Subcutaneous abdominal adipose tissue (tissue), 5 donors: ENCODE measurements around the gene PTPRD.

Experiments used
- H3K27ac ChIP-seq: one replicate; pipeline ENCODE4 v1.7.0; 2013; ENCODE audit warnings: low read depth, mild to moderate bottlenecking, inconsistent platforms, low read length, moderate library complexity
- H3K27me3 ChIP-seq, 5 donors: one replicate each; pipeline ENCODE4 v1.7.0; 2013; ENCODE audit warnings: low read length in 5 of 5, inconsistent platforms in 1 of 5; ENCODE audit not compliant: control insufficient read depth in 5 of 5, insufficient read depth in 4 of 5
- H3K36me3 ChIP-seq, 5 donors: one replicate each; pipeline ENCODE4 v1.7.0; 2013; ENCODE audit warnings: low read length in 5 of 5; ENCODE audit not compliant: control insufficient read depth in 5 of 5, insufficient read depth in 5 of 5
- H3K4me1 ChIP-seq, 5 donors: one replicate each; pipeline ENCODE4 v1.7.0; 2013; ENCODE audit warnings: low read length in 5 of 5, mild to moderate bottlenecking in 3 of 5, moderate library complexity in 1 of 5; ENCODE audit not compliant: control insufficient read depth in 5 of 5, insufficient read depth in 5 of 5
- H3K4me3 ChIP-seq, 5 donors: one replicate each; pipeline ENCODE4 v1.7.0; 2013; ENCODE audit warnings: low read length in 5 of 5, low read depth in 1 of 5
- H3K9ac ChIP-seq, 5 donors: one replicate each; pipeline ENCODE4 v1.7.0; 2013; ENCODE audit warnings: low read length in 5 of 5, mild to moderate bottlenecking in 4 of 5, moderate library complexity in 3 of 5
- H3K9me3 ChIP-seq, 5 donors: one replicate each; pipeline ENCODE4 v1.7.0; 2013; ENCODE audit warnings: low read length in 5 of 5; ENCODE audit not compliant: control insufficient read depth in 5 of 5
- donor health status: healthy.
- donor health status: healthy.
- donor health status: healthy.
- donor health status: healthy.
- donor health status: healthy.

Gene PTPRD

DNA sequence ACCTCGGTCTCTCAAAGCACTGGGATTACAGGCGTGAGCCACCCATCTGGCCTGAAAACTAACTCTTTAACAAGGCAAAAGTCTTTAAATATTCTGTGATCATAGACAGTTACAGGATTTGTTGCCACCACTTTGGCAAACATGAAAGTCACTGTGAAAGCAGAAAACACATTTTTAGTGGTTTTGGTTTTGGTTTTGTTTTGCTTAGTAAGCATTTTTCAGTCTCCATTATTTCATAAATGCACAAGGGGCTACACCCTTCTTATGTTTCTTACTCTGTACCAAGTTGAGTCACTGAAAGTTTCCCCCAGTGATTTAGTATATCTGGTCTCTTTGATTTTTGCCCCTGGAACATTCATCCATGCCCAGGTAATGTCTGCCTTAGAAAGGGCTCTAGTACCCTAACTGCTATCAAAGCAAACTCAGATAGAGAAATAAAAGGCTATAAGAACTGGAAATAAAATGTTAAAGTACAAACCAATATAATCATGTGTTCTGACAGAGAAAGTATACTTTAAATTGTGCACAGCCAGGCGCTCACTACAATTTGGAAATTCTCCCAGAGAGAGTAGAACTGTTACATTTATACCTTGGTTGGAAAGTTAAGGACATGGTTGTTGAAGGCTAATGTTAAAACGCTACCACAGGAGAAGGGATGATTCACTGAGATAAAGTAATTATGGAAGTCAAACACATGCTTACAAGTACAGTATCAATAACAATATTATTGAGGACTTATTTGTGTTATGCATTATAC, 1790.7 kb downstream of the PTPRD start:
- Histone ChIP-seq H3K9me3 (no peaks in the 10 kb centered on the region), H3K27me3 (no peaks in the 10 kb centered on the region), H3K9ac (no peak overlapping the region), H3K36me3 (no peaks in the 10 kb centered on the region), H3K27ac (no peak overlapping the region), H3K4me1 (no peaks in the 10 kb centered on the region), H3K4me3 (no peak overlapping the region)

DNA sequence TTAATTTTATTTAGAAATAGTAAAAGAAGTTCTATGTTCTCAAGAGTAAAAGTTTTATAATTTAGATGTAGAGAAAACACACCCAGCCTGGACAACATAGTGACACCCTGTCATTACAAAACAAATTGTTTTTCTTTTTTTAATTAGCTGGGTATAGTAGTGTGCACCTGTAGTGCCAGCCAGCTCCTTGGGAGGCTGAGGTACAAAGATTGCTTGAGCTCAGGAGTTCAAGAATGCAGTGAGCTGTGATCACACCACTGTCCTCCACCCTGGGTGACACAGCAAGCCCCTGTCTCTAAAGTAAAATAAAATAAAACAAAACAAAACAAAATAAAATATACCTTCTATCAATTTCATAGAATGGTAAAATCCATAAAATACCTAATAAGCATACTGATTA, 1795.5 kb downstream of the PTPRD start:
- no peak overlapping the region for H3K27ac ChIP-seq
- no peaks in the 10 kb centered on the region for H3K9me3 ChIP-seq
- no peaks in the 10 kb centered on the region for H3K36me3 ChIP-seq
- no peaks in the 10 kb centered on the region for H3K27me3 ChIP-seq
- H3K4me1 ChIP-seq = no peaks in the 10 kb centered on the region
- no peak overlapping the region for H3K4me3 ChIP-seq
- no peak overlapping the region for H3K9ac ChIP-seq

DNA sequence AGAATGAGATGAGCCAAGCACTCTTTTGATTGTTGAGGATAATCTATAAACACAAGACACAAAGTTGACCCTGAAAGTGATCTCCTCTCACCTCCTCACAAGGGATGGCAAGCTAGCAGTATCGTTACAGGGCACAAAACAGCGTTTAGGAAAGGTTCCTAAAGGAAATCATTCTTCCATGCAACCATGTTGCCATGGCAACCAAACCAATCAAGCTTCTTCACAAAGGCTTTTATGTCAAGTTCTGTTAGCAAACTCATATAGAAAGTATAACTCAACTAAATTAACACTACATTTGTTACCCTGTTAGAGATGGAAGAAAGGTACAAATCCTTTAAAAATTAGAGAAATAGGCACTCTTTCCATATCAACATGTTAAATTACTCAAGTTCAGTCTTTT, 1796.4 kb downstream of the PTPRD start:
- H3K9ac ChIP-seq = no peak overlapping the region
- no peak overlapping the region for H3K4me3 ChIP-seq
- H3K27me3 ChIP-seq = no peaks in the 10 kb centered on the region
- no peaks in the 10 kb centered on the region for H3K36me3 ChIP-seq
- no peaks in the 10 kb centered on the region for H3K9me3 ChIP-seq
- H3K4me1 ChIP-seq = no peaks in the 10 kb centered on the region
- H3K27ac ChIP-seq = no peak overlapping the region

DNA sequence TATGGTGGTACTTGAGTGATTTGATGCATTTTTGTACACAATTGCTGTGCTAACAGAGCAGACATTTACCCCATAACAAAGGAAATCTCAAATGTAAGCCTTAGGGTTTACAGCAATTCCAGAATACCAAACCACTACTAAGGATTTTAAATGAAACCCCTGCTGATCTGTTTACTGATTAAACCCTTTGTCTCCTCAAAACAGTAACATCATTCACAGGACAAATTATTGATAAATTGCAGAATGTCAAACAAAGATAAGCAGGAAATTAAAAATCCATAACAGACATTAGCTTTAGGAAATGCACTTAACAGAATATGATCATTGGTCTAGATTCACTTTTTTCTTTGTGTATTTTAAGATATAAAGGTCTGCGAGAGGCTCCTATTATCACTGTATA, 1796.9 kb downstream of the PTPRD start:
- Histone ChIP-seq H3K36me3 (no peaks in the 10 kb centered on the region), H3K4me1 (no peaks in the 10 kb centered on the region), H3K27ac (no peak overlapping the region), H3K9me3 (no peaks in the 10 kb centered on the region), H3K9ac (no peak overlapping the region), H3K27me3 (no peaks in the 10 kb centered on the region), H3K4me3 (no peak overlapping the region)

- Histone ChIP-seq H3K9ac (no peak overlapping the region), H3K4me1 (no peaks in the 10 kb centered on the region), H3K4me3 (no peak overlapping the region), H3K9me3 (no peaks in the 10 kb centered on the region), H3K27me3 (no peaks in the 10 kb centered on the region), H3K27ac (no peak overlapping the region), H3K36me3 (no peaks in the 10 kb centered on the region)
These were observed 1797.6 kb downstream of the PTPRD start for GRCh38 chr9:8815219-8815618.

- Histone ChIP-seq H3K4me3 (no peak overlapping the region), H3K9ac (no peak overlapping the region), H3K36me3 (no peaks in the 10 kb centered on the region), H3K27ac (no peak overlapping the region), H3K9me3 (no peaks in the 10 kb centered on the region), H3K4me1 (no peaks in the 10 kb centered on the region), H3K27me3 (no peaks in the 10 kb centered on the region)
These were observed 1799.9 kb downstream of the PTPRD start for GRCh38 chr9:8812888-8813287.

- Histone ChIP-seq H3K9me3 (no peaks in the 10 kb centered on the region), H3K27ac (no peak overlapping the region), H3K4me1 (no peaks in the 10 kb centered on the region), H3K9ac (no peak overlapping the region), H3K4me3 (no peak overlapping the region), H3K36me3 (no peaks in the 10 kb centered on the region), H3K27me3 (no peaks in the 10 kb centered on the region)
These were observed 1803.1 kb downstream of the PTPRD start for GRCh38 chr9:8809741-8810140.

- Histone ChIP-seq H3K27me3 (no peaks in the 10 kb centered on the region), H3K36me3 (no peaks in the 10 kb centered on the region), H3K9ac (no peak overlapping the region), H3K4me1 (no peaks in the 10 kb centered on the region), H3K9me3 (no peaks in the 10 kb centered on the region), H3K4me3 (no peak overlapping the region), H3K27ac (no peak overlapping the region)
These were observed 1806.7 kb downstream of the PTPRD start for GRCh38 chr9:8806150-8806549.

DNA sequence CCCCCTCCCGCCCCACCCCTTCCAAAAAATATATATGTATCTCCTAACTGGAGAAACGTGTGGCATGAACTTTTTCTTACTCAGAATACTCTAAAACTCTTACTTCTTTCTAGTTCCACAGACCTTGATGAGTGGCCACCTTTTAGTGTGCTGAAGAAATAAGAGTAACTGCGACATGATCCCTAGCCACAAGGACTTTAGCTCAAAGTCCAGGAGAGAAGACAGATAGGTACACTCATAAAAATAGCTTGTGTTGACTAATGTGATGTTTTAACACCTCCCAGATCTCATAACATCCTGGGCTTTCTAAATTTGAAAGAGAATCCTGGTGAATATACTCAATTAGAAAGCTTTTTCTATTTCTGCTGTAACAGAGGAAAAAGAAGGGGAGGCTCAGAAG, 1808.2 kb downstream of the PTPRD start:
- Histone ChIP-seq H3K9ac (no peak overlapping the region), H3K27me3 (no peaks in the 10 kb centered on the region), H3K27ac (no peak overlapping the region)

GRCh38 chr9:8802242-8802641, 1810.6 kb downstream of the PTPRD start:
- no peaks in the 10 kb centered on the region for H3K27me3 ChIP-seq
- no peaks in the 10 kb centered on the region for H3K36me3 ChIP-seq
- no peaks in the 10 kb centered on the region for H3K4me1 ChIP-seq
- H3K9ac ChIP-seq = no peak overlapping the region
- no peak overlapping the region for H3K27ac ChIP-seq
- no peaks in the 10 kb centered on the region for H3K9me3 ChIP-seq
- no peak overlapping the region for H3K4me3 ChIP-seq

More for the DNA sequence above, 1808.2 kb downstream of the PTPRD start:
- Histone ChIP-seq H3K36me3 (no peaks in the 10 kb centered on the region), H3K9me3 (no peaks in the 10 kb centered on the region), H3K4me3 (no peak overlapping the region), H3K4me1 (no peaks in the 10 kb centered on the region)
